Left cardiac atrium (tissue), 4 donors: ENCODE data around the gene PLCB1. TPM values are rescaled to one million over a fixed set of nuclear protein-coding genes. Genes with fewer than 3 reads are reported as not detected.
A peak's percentile ranks its signal among the peaks of the same experiment; 100 is the strongest.

Experiments
- ATAC-seq, 2 donors: fragments of 200-7000 bp; cut with Tn5 transposase; one replicate each; pipeline ENCODE4 v1.9.1; 2020; ENCODE audit warnings: mild to moderate bottlenecking in 2 of 2, moderate library complexity in 2 of 2
- DNase-seq: peaks from one replicate; pipeline ENCODE4 v3.0.0-alpha.2; 2020
- intact Hi-C, 2 donors: fragments of 100-400 bp; cut with DNase I; formaldehyde crosslinking; loops; one replicate each; pipeline versions ENCODE4 v1.14.1 to v1.15.1; 2022 to 2023
- total RNA-seq, 2 donors: library from RNA; stranded (reverse); fragmentation: NEBNext Ultra II Directional; extraction: Animal tissue kit (Norgen Biotek cat#: 25700); gene quantifications; one replicate each; pipeline ENCODE4 v1.2.1, GENCODE V29; 2021
- donor health status: DM: no; HTN: yes; CAD: no.
- donor health status: DM: no; HTN: yes; CAD: no; lungs with severe emphysema.
- donor health status: DM: yes; HTN: yes; CAD: no.
- donor health status: Dilated cardiomyopathy.

The PLCB1 gene
- total RNA-seq, 2 donors from 2014 or later, result 25.9 to 27.1 TPM

- ATAC-seq (no peak), DNase-seq (no peak)
- intact Hi-C loops, result loop anchor here in 1 of 2 donors (10.0 kb wide), 1 partner anchor 166 kb away; no protein-coding TSS in a partner anchor
Observed at GRCh38 chr20:8310618-8311017, 178.6 kb downstream of the PLCB1 start.

GRCh38 chr20:8313073-8313472 lies 181.0 kb downstream of the PLCB1 start:
- intact Hi-C loops, result loop anchor here in 1 of 2 donors (10.0 kb wide), 1 partner anchor 168 kb away; no protein-coding TSS in a partner anchor
- no peak for DNase-seq
- ATAC-seq, result no peak

GRCh38 chr20:8315639-8316573 lies 183.8 kb downstream of the PLCB1 start:
- DNase-seq, result no peak
- intact Hi-C loops, result loop anchor here in 1 of 2 donors (10.0 kb wide), 1 partner anchor 171 kb away; no protein-coding TSS in a partner anchor
- no peak for ATAC-seq

- DNase-seq (no peak), ATAC-seq (peak in 1 of 2 donors; percentile 37)
- intact Hi-C loops, result loop anchor here in 1 of 2 donors (10.0 kb wide), 1 partner anchor 173 kb away; no protein-coding TSS in a partner anchor
Observed at GRCh38 chr20:8317448-8317847, 185.4 kb downstream of the PLCB1 start.

GRCh38 chr20:8318965-8319625 lies 187.0 kb downstream of the PLCB1 start:
- DNase-seq (no peak), ATAC-seq (peak in 1 of 2 donors; percentile 63)
- intact Hi-C loops, result loop anchor here in 1 of 2 donors (10.0 kb wide), 1 partner anchor 174 kb away; no protein-coding TSS in a partner anchor

GRCh38 chr20:8320306-8320705 lies 188.2 kb downstream of the PLCB1 start:
- intact Hi-C loops, result no loop called here
- DNase-seq, result no peak
- ATAC-seq, result no peak

- DNase-seq, result no peak
- intact Hi-C loops, result no loop called here
- ATAC-seq, result no peak
Observed at GRCh38 chr20:8321001-8321400, 188.9 kb downstream of the PLCB1 start.

GRCh38 chr20:8322662-8323217 lies 190.7 kb downstream of the PLCB1 start:
- intact Hi-C loops, result no loop called here
- DNase-seq (no peak), ATAC-seq (no peak)

GRCh38 chr20:8326191-8326590 lies 194.1 kb downstream of the PLCB1 start:
- ATAC-seq (no peak), DNase-seq (no peak)
- intact Hi-C loops, result no loop called here

- no peak for ATAC-seq
- no peak for DNase-seq
- intact Hi-C loops, result no loop called here
Observed at GRCh38 chr20:8326899-8327298, 194.8 kb downstream of the PLCB1 start.

- ATAC-seq, result no peak
- intact Hi-C loops, result no loop called here
- DNase-seq, result no peak
Observed at GRCh38 chr20:8328189-8328588, 196.1 kb downstream of the PLCB1 start.

GRCh38 chr20:8330319-8330784 lies 198.3 kb downstream of the PLCB1 start:
- DNase-seq (no peak), ATAC-seq (no peak)
- intact Hi-C loops, result no loop called here

- no peak for ATAC-seq
- intact Hi-C loops, result no loop called here
- DNase-seq, result no peak
Observed at GRCh38 chr20:8330785-8331695, 199.0 kb downstream of the PLCB1 start.

- DNase-seq (peak; percentile 60), ATAC-seq (peak; percentile 55 to 79)
- intact Hi-C loops, result no loop called here
Observed at GRCh38 chr20:8331740-8332412, 199.8 kb downstream of the PLCB1 start.

- intact Hi-C loops, result no loop called here
- no peak for DNase-seq
- ATAC-seq, result no peak
Observed at GRCh38 chr20:8334641-8335040, 202.6 kb downstream of the PLCB1 start.

- ATAC-seq, result no peak
- no peak for DNase-seq
- intact Hi-C loops, result no loop called here
Observed at GRCh38 chr20:8335059-8335458, 203.0 kb downstream of the PLCB1 start.

GRCh38 chr20:8335495-8336195 lies 203.6 kb downstream of the PLCB1 start:
- intact Hi-C loops, result no loop called here
- DNase-seq (no peak), ATAC-seq (no peak)
